Gastroesophageal sphincter (tissue), 3 donors: ENCODE data around the gene TLX2.

Experiments
- CTCF ChIP-seq, 4 experiments: fragments of 200-600 bp in 2 of 4; fragments of 450-650 bp in 2 of 4; sonication (generic) in 1 of 4; IDR thresholded peaks; one replicate each; pipeline ENCODE4 v1.5.1; 2017 to 2019; ENCODE audit warnings: antibody characterized with exemption in 4 of 4, mild to moderate bottlenecking in 2 of 4, moderate library complexity in 2 of 4
- POLR2A ChIP-seq, 2 donors: fragments of 450-650 bp; IDR thresholded peaks; one replicate each; pipeline ENCODE4 v1.6.1; 2017; ENCODE audit warnings: antibody characterized with exemption in 2 of 2, mild to moderate bottlenecking in 2 of 2, moderate library complexity in 1 of 2
- POLR2AphosphoS5 ChIP-seq: sonication (generic); formaldehyde crosslinking; IDR thresholded peaks from one replicate; pipeline ENCODE4 v1.6.1; 2017; ENCODE audit warnings: antibody characterized with exemption

GRCh38 chr2:74528600-74529356 is 14.5 kb downstream of the TLX2 start:
- TF ChIP-seq CTCF (IDR thresholded peaks at IDR 0.05), result no peak
- no peak for TF ChIP-seq POLR2AphosphoS5
- no peak for TF ChIP-seq POLR2A (IDR thresholded peaks at IDR 0.05)
